CD4-positive, alpha-beta T cell treated with Interleukin-6 at 100 ng/mL for 8 hours (primary cell): ENCODE measurements around the gene TIMM22.

Source experiments
- DNase-seq: peaks from one replicate; pipeline ENCODE4 v3.0.0-alpha.2; 2020; ENCODE audit warnings: mixed read lengths, low spot score

The TIMM22 gene

DNA sequence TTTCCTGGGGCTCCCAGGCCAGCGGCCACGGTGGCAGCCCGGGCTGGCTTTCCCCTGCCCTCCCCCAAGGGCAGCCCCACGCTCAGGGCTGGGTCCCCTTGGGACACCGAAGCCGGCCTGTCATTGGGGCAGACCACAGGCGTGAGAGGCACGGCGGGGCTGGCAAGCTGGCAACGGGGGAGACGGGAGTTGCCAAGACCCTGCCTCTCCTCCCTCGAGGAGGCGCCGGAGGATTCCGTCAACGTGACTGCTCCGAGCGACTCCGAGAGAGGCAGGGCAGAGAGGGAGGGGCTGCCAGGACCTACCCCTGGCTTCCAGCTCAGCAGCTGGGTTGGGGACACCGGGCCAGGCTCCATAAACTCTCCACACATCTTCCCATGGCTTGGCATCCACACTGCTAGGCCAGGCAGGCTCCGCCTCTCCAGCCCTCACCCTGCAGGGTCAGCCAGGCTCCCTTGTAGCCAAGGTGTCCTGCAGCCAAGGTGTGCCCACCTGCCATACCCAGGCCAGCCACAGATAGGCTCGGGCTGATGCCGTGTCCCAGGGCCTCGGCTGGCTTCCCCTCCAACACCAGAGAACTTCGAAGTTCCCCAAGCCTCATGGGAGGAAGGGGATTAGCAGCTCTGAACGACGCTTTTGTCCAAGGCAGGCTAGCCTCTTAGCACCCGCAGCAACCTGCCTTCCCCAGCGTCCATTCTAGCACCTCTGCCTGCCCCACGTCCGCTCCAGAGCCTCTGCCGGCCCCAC is 25.5 kb downstream of the TIMM22 start:
- no peak for DNase-seq

DNA sequence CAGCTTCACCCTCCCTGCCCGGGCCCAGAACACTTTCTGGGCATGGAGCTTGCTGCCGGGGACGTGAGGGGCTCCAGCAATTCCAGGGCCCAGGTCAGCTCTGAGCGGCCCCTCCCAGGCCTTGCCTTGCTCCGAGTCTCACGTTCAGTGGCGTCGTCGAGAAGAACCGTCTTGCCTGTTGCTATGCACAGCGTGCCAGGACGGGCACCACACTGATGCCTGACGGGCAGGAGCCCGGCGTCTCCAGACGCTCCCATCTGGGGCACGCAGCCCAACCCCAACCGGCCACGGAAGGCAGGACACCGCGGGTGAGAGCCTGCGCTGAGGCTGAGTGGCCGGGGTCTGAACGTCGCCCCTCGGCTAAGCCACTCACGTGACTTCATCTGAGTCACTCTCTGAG is 27.1 kb downstream of the TIMM22 start:
- no peak for DNase-seq

DNA sequence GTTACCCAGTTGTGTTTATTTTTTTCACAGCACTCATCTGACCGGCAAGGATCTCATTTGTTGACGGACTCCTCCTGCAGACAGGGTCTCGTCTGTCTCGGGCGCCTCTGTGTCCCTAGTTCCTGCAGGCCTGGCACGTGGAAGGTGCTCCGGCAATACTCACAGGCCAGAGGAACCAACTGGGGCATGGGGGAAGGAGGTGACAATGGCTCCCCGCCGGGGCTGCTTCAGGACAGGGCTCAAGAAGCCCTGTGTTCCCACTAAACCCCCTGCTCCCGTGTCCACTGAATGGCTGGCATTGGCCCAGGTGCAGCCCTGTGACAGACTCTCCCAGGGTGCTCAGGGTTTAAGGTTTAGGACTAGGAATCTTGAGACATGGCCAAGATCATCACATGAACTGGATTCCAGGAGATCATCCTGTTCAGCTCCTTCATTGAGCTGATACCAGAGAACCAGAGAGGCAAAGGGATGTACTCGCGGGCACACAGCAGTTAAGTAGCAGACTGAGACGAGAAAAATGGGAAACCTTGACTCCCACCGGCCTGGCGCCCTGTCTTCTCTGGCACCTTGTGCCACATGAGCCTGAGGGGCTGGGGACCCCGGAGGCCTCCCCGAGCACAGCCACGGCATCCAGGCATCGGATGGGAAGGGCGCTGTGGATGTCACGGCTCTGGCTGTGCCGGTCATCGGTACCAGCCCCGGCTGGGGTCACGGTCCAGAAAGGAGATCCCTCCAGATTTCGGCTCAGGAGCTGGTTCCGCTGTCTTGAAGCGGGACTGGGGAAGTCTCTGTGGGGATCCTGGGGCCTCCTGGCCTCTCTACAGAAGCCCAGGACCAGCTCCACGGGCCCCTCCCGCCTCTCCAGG is 29.0 kb downstream of the TIMM22 start:
- DNase-seq, result no peak

DNA sequence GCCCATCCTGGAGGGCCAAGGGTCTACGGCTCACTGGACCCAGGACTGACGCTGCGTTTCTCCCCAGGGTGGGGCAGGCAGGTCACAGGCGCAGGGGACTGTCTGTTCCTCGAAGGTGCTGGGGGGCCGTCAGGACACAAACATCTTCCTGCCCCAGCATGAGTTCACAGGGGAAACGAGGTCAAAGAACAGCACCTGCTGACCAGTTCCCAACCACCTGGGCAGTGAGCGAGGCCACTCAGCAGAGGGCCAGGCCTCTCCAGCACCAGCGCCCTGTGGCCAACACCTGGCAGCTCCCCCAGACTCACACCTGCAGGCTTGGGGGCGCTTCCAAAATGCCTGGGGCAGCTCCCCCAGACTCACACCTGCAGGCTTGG is 29.7 kb downstream of the TIMM22 start:
- no peak for DNase-seq

DNA sequence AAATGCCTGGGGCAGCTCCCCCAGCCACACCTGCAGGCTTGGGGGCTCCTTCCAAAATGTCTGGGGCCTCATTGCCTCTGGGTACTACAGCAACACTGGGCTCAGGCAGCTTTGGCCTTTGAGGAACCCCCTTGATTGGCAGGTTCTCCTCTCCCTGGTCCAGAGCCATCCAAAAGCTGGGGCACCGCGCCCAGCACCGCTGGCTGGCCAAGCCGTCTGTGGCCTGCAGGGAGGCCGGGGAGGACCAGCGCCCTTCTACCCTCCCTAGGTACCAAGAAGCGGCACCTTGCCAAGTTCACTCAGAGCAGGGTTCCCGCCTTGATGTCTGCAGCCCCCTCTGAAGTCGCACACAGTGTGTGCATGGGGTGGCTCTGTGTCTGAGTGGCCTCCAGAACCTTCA is 30.1 kb downstream of the TIMM22 start:
- DNase-seq, result no peak

DNA sequence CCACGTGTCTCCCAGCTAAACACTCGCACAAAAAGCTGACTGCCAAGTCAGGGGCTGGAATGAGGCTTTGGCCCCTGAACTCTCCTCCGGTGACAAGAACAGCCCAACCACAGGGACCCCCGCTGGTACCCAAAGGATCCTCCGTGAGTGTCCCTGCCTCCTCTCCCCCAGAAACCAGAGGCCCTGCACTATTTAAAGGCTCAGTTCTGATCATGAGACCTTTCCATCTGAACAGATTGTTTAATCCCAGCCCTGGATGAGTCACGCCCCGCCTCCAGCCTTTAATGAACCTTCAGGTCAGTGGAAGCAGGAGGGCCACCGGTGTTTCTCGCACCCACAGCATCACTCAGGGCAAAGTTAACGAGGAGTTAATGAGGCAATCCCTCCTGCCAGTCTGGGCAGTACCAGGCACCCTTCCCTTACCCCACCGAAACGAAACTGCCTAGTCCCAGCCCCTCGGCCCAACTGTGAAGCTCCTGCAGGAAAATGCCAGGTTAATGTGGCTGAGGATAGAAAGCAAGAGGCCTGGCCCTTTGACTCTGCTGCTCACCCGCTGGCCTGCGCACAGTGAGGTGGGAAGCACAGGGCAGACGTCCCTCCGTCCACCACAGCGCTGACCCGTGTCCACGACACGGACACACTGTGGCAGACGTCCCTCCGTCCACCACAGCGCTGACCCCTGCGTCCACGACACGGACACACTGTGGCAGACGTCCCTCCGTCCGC is 32.4 kb downstream of the TIMM22 start:
- DNase-seq, result no peak

DNA sequence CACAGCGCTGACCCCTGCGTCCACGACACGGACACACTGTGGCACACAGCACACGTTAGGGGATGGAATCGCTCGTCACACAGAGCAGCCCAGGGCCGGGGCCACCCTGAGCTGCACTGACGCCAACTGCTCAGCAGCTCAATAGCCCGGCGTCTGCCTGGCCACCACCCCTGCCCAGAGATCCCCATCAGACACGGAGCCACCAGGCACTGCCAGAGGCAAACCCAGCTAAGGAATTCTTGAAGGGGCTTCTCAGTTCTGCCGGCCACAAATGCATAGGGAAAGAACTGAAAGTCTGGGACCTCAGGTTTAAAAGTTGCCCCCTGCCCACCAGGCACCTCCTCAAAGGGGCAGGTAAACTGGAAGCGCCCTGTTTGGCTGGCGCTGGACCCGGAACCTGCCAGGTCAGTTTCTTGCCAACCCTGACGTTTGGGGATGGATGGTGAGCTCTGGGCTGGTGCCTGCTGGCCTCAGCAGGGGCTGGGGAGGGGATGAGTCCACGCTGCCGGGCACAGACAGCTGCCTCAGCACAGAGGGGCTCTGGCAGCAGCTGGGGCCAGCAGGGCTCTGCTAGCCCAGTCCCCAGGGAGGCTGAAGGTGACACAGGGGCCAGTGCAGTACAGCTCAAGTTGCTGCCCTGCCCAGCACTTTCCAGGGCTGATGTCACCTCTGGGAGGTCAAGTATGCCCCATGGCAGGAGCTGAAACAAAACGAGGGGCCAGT is 33.2 kb downstream of the TIMM22 start:
- no peak for DNase-seq

DNA sequence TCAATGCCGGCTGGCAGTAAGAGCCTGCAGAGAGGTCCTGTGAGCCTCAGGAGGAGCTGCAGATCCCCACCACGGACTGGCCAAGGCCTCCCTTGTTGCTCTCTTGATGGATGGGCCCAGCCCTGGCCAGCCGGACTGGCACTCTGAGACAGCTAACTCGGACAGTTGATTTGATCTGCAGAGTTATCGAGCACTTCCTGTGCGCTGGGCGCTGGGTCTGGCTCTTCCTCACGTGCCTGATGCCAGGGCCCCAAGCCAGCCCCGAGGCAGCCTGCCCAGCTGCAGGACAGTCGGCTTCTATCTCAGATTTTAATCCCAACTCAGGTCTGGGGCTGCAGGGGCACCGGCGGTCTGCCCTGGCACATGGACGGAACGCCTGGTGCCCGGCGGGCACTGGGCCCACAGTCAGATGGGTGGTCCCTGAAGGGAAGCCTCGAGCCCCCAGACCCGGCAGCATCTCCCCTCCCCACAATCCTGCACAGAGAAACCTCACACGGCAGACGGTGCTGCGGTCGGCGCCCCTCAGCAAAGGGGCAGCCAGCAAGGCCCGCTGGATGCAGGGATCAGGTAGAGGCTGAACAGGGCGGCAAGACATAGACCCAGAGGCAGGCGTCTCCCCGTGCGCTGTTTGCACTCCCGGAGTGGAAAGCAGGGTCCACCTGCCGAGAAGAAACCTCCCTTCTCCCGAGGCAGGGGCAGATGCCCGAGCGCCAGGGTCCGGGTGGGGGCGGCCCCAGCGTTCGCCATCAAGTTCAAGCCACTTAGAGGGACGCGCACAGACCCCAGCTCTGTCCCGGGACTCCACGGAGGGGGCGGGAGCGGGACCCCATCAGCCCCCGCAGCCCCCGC is 34.0 kb downstream of the TIMM22 start:
- no peak for DNase-seq

DNA sequence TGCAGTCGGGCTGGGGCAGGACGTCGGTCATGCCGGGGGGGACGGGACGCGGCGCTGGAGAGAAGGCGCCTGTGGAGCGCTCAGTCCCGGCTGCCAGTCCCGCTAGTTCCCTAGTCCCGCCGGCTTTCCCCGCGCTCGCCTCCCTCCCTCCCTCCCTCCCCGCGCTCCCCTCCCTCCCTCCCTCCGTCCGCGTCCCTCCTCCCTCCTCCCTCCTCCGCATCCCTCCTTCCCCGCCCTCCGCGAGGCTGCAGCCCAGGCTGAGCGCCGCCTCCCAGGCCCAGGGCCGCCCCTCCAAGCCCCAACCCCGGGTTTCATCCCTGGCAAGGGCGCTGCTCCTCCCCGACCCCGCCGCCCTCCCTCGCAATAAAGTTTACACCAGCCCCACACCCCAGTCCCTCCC is 34.8 kb downstream of the TIMM22 start:
- no peak for DNase-seq

DNA sequence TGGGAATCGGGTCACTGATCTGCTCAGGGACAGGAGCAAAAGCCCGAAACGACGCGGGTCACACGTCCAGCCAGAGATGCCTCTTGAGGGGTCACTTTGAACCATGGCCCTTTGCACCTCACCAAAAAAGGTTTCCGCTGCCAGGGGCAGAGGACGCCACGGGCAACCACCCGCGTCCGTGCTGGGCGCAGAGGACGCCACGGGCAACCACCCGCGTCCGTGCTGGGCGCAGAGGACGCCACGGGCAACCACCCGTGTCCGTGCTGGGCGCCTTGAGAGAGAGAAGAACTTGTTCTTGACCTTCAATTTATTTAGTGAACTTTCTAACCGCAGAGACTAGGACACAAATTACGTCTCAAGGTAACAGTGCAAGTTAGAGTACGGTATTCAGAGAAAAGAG is 35.5 kb downstream of the TIMM22 start:
- no peak for DNase-seq

DNA sequence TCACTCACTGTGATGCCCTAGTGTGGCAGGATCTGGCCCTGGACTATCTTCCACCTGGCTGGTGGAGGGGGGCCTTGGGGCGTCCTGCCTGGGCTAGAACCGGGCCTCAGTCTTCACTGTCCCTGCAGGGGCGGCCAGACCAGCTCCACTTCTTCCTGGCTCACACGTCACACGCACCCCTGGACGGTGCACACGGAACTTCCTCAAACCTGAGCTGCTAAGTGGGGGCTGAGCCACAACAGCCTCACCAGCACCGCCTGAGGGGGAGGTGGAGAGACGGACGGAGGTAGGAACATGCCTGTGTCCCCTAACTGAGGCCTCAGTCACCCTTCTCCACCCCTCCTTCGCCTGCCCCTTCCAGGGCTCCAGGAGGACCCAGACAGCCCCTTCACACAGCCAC is 36.6 kb downstream of the TIMM22 start:
- no peak for DNase-seq

DNA sequence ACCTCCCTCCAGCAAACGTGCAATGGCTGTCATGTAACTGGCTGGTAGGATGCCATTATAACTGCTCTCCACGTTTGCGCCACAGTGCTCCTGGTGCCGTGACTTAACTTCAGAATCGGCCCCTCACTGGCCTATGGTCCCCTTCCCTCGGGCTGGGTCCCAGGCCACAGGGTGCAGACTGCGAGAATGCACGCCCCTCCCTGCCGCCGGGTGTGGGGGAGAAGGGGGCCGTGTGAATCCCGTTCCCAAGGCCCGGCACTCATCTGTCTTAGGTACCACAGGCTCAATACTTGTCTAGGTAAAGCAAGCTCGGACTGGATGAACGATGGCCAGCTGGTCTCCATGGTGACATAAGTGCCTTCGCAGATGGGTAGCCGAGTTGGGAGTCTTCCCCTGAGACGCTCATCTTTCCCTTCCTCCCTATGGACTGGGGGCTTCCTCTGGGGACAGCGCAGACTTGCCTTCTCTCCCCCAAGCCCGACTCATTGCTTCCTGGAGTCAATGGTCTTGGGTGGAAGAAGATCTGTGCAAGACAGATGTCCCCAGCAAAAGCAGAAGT is 37.8 kb downstream of the TIMM22 start:
- DNase-seq, result no peak

DNA sequence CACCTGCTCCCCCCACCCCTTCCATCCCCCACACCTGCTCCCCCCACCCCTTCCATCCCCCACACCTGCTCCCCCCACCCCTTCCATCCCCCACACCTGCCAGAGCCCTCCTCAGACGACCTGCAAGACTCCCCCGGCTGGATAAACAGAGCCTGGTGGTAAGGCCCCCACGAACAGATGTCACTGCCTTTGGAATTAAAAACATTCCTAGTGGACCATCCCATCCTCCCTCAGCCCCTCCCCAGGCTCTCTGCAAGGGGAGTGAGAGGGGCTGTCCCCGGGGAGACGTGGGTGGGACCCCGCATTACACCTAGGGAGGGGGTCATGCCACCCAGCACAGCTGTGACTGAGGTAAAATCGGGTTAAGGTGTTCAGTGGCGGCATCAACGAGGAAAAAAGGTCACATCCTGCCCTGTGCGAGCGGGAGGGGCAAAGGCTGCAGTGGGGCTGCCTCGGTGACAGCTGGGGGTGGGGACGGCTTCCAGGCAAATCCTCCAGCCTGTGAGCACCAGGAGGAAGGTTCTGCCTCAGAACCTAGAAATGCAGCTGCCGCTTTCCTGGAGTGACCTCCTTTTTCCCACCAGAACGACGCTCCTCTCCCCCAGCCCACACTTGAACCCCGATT is 38.7 kb downstream of the TIMM22 start:
- no peak for DNase-seq

DNA sequence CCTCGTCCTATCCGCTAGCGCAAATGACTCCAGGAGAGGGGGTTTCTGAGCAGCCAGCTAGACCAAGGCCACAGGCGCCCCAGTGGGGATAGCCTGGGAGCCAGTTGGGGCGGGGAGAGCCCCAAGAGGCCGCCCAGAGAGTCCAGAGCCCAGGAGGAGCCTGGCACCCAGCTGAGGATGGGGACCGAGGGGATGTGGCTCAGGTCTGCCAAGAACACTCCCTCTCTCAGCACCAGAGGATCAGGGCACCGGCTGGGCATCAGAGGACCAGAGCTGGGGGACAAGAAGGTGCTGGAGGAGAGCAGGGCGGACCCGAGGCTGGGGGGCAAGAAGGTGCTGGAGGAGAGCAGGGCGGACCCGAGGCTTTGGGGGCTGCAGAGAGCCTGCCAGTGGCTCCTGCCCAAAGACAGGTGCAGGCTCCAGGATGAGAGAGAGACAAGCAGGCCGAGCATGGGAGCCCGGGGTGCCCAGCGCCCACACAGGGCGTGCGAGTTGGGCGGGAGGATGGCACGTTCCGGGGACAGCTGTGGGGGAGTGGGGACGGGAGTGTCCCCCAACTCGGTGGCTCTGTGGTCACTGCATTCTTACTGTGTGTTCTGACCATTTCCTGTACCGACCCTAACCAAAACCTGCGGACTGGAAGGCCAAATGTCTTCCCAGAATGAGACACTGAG is 39.4 kb downstream of the TIMM22 start:
- no peak for DNase-seq

DNA sequence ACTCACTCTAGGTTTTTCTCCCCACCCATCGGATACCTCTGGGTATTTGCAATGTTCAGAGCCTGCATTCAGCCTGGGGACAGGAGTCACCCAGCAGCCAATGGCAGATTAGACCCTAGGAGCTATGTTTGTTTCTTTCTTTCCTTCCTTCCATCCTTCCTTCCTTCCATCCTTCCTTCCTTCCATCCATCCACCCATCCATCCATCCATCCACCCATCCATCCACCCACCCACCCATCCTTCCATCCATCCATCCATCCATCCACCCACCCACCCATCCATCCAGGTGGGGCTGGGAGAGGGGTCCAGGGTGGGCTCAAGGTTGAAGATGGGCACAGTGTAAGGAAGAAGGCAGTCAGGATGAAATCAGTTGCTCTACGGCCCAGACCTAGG is 39.9 kb downstream of the TIMM22 start:
- no peak for DNase-seq

DNA sequence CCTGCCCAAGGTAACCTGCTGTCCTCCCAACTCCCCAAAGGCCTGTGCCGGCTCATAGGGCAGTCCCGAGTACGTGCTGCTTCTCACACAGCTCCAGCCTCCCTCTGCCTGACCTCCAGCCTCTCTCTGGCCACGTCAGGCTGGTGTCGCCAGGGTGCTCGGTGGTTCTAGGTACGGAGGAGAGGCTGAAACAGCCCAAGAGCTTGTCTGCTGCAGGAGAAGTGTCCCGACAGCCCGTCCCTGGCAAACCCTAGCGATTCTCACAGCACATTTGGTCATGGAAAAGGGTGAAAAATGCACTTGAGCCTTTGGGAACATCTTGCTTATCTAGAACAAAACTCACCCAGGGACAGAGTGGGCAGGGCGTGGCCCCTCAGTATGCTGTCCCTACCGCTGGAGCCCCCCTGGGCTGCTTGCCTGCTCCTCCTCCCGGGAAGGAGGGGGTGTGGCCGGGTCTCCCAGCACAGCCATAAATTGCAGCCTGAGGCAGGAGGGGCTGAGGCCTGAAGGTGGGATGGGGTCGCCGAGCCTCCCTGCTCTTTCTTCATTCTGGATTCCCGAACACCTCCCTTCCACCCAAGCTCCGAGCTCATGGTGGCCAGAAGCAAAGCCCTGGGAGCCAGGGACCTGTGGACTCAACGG is 40.4 kb downstream of the TIMM22 start:
- DNase-seq, result no peak

DNA sequence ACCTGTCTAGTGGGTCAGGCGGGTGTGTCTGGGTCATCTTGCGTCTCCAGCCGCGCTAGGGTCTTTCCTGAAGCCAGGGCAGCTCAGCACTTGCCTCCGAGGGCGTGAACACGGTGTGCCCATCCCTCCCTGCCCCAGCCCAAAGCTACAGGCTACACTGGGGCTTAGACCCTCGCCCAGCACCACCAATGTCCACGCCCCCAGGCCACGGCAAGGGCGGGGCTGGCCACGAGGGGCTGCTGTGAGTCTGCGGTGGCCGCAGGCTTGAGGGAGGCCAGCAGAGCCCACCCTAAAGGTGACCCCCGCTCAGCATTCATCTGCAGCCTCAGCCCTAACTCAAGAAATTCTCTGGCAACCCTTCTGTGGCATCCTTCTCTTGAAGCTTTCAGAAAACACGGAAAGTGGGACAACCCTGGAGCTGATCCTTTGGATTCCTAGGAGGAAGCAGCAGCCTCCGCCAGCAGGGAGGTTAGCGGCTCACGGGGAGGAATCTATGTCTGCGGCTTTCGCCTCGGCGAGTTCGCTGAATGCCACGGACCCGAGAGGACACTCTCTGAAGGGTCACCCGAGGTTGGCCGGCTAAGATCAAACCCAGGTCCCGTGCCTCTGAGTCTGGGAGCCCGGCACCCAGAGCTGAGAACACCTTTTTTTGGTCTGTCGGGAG is 41.7 kb downstream of the TIMM22 start:
- DNase-seq, result no peak

DNA sequence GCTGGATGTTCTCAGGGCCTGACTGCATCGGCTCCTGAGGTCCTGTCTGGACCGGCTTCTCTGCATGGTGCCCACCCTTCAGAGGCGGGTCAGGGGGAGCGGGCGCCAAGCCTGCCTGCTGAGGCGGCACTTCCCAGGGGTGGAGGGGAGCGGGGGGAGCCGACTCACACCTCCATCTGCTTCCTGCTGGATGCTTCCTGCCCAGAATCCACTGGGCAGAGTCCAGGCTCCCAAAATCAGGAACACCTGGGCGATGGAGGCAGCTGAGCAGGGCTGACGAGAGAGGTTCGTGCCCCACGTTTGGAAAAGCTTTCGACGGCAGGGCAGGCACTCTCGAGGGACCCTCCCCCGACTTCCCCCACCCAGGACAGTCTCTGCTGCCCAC is 42.2 kb downstream of the TIMM22 start:
- no peak for DNase-seq
